Activated CD4-positive, alpha-beta T cell treated with anti-CD3 and anti-CD28 coated beads, Interleukin-2, amount 50 U/mL, for 16 hours (primary cell): Measurements from ENCODE around the gene BTN2A1.
A peak's percentile ranks its signal among the peaks of the same experiment; 100 is the strongest.
"Not testable (repeated sequence)": the region's sequence is repeated elsewhere in the genome, so short reads cannot be mapped to it uniquely, and the experiment has no call there.

Source experiments
- DNase-seq: peaks from one replicate; pipeline ENCODE4 v3.0.0-alpha.2; 2020

BTN2A1 gene

DNA sequence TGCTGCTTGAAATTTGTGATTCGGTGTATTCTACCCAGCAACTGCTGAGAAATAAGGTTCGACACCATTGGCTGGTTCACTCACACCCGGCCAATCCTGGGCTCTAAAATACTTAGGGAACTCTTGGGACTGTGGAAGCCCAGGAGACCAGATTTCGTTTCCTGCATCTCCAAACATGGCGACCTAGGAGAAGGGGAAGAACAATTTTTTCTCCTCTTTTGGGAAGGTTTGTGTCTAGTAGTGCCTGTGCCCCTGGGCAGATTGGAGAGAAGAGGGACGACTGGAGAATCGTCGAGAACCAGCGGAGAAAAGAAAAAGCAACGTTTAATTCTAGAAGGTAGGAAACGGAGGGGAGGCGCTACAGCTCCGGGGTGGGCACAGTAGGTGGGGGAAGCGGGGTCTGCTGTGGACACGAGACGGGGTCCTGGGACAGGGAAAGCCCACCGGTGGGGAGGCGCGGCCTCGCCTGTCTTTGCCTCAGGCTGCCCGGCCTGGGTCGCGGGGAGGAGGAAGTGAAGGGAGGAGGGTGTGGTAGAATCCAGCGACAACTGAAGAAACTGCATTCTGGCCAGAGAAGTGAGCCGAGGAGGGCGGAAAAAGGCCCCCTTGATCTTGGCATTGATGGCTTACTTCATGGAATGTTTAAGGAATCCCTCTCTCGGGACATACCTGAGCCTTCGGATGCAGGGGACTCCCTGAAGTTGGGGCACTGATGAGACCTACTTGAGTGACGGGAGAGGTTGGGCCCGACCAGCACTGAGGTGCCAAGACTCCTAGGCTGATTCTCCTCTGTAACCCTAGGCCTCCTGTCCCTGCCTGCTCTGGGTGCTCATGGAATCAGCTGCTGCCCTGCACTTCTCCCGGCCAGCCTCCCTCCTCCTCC, at the start of gene BTN2A1:
BTN2A1 (plus strand) TSS at position 150 of the 883 bp plus-strand sequence; CDS start at position 832, 682 bp downstream.
- DNase-seq, result peak; percentile 88

GRCh38 chr6:26408828-26409730, 48.7 kb upstream of the BTN2A1 start:
- no peak for DNase-seq

- DNase-seq, result no peak
These were observed 46.0 kb upstream of the BTN2A1 start for GRCh38 chr6:26411751-26412150.

- no peak for DNase-seq
These were observed 45.5 kb upstream of the BTN2A1 start for GRCh38 chr6:26412228-26412627.

DNA sequence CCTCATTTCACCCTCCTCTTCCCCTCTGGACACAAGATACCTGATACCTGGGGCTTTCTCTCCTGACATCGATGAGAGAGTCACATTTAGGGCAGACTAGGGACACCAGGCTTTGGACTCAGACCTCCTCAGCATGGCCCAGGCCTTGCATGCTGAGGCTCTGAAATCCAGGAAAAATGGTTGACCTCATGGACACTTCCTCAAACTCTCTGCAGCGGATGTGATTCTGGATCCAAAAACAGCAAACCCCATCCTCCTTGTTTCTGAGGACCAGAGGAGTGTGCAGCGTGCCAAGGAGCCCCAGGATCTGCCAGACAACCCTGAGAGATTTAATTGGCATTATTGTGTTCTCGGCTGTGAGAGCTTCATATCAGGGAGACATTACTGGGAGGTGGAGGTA, 44.8 kb upstream of the BTN2A1 start:
- DNase-seq, result no peak

GRCh38 chr6:26414281-26414680, 43.5 kb upstream of the BTN2A1 start:
- no peak for DNase-seq

- no peak for DNase-seq
These were observed 42.6 kb upstream of the BTN2A1 start for GRCh38 chr6:26415036-26415614.

GRCh38 chr6:26415791-26416190, 42.0 kb upstream of the BTN2A1 start:
- no peak for DNase-seq

DNA sequence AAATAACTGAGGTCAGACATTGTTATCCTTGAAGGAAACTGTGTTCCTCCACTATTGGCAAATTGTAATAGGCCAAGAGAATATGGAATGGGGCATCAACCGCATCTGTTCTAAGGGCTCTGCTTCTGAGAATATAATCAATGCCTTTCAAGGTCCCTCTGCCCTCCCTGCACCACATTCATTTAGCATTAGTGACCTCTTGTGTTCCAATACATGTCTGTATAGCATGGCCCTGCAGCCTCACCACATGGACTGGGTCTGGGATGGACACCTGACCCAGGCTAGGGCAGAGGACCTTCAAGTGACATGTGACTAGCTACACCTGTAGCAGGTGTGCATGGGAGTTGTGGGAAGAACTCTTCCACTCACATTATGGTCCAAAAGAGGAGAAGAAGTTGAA, 41.5 kb upstream of the BTN2A1 start:
- DNase-seq, result no peak

GRCh38 chr6:26418077-26418476, 39.7 kb upstream of the BTN2A1 start:
- not testable (repeated sequence) for DNase-seq

- not testable (repeated sequence) for DNase-seq
These were observed 39.0 kb upstream of the BTN2A1 start for GRCh38 chr6:26418795-26419194.

GRCh38 chr6:26420688-26421171, 37.0 kb upstream of the BTN2A1 start:
- peak; percentile 25 for DNase-seq

DNA sequence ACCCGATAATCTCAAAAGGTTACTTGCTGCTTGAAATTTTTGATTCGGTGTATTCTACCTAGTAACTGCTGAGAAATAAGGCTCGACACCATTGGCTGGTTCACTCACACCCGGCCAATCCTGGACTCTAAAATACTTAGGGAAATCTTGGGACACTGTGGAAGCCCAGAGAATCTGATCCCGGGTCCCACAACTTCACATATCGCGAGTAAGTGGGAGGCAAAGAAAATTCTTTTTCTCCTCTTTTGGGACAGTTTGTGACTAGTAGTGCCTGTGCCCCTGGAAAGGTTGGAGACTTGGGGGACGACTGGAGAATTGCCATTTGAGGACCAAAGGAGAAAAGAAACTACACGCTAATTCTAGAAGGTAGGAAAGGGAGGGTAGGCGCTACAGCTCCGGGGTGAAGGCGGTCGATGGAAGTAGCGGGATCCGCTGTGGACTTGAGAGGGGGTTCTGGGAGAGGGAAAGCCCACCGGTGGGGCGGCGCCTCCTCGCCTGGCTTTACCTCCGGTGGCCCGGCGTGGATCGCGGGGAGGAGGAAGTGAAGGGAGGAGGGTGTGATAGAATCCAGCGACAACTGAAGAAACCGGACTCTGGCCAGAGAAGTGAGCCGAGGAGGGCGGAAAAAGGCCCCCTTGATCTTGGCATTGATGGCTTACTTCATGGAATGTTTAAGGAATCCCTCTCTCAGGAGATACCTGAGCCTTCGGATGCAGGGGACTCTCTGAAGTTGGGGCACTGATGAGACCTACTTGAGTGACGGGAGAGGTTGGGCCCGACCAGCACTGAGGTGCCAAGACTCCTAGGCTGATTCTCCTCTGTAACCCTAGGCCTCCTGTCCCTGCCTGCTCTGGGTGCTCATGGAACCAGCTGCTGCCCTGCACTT, 36.3 kb upstream of the BTN2A1 start:
- peak; percentile 69 for DNase-seq

GRCh38 chr6:26422329-26422728, 35.4 kb upstream of the BTN2A1 start:
- no peak for DNase-seq

GRCh38 chr6:26426691-26427450, 30.9 kb upstream of the BTN2A1 start:
- DNase-seq, result no peak

GRCh38 chr6:26427451-26427809, 30.3 kb upstream of the BTN2A1 start:
- DNase-seq, result no peak

- DNase-seq, result no peak
These were observed 29.5 kb upstream of the BTN2A1 start for GRCh38 chr6:26428206-26428605.

GRCh38 chr6:26430787-26431186, 27.0 kb upstream of the BTN2A1 start:
- no peak for DNase-seq

DNA sequence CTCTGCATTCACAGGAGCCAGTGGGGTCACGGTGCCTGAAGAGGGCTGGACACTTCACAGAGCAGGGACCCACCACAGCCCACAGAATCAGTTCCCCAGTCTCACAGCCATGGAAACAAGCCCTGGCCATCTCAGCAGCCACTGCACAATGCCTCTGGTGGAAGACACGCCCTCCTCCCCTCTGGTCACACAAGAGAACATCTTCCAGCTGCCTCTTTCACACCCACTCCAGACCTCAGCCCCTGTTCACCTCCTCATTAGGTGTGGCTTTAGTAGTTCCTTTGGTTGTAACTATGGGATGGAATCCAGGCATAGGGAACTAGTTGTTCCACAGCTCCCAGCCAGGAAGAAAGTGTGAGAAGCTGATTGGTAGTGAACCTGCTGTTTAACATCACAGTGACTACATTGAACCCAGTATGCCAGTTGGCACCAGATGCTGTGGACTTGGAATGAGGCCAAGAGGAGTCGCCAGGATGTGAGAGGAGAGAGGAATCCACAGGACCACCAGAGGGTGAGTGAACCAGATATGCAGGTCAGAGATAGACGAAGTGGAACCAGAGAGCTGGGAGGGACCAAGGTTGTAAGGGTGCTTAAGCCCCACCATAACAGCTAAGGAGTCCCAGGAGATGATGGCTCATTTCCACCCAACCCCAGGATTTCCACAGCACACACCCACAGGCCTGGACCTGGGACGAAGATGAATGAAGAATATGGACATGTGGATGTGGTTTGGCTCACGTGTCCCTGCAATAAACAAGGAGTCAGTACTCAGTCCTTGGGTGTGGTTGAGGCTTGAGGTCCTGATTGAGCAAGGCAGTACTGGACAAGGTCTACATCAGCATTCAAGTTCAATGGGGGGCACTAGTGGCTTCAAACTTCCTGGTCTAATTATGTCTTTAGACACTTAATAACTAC, 26.2 kb upstream of the BTN2A1 start:
- no peak for DNase-seq

DNA sequence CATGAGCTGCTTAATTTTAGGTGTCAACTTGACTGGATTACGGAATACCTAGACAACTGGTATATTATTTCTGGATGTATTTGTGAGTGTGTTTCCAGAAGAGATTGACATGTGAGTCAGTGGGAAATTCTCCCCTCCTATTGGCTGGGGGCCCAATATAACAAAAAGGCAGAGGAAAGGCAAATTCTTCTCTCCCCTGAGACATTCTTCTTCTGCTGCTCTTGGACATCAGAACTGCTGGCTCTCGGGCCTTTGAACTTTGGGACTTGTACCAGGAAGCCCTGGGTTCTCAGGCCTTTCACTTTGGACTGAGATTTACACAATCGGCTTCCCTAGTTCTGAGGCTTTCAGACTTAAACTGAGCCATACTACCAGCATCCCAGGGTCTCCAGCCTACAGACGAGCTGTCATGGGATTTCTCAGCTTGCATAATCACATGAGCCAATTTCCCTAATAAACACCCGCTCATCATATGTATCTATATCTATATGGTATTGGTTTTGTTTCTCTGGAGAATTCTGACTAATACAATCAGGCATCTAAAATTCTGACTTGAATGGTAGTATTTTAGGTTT, 25.0 kb upstream of the BTN2A1 start:
- DNase-seq, result no peak
